GM18526 (cell line): ENCODE results near the gene KIFAP3.

Experiments
- POLR2A ChIP-seq: IDR thresholded peaks from 3 replicates; pipeline ENCODE4 v1.6.1; 2011; ENCODE audit not compliant: insufficient read length; ENCODE audit errors: extremely low read depth

The KIFAP3 gene

GRCh38 chr1:170074250-170075157, at the start of gene KIFAP3:
KIFAP3 (minus strand) TSS chr1:170074695; CDS start chr1:170074467, 228 bp downstream.
- peak; percentile 71 for TF ChIP-seq POLR2A

- no peak for TF ChIP-seq POLR2A
These were observed 47.9 kb upstream of the KIFAP3 start for GRCh38 chr1:170122366-170122765.

- TF ChIP-seq POLR2A: no peak
These were observed 40.4 kb upstream of the KIFAP3 start for GRCh38 chr1:170114906-170115305.

- TF ChIP-seq POLR2A: no peak
These were observed 23.0 kb upstream of the KIFAP3 start for GRCh38 chr1:170097449-170097948.

GRCh38 chr1:170096806-170097340, 22.4 kb upstream of the KIFAP3 start:
- no peak for TF ChIP-seq POLR2A

- no peak for TF ChIP-seq POLR2A
These were observed 21.7 kb upstream of the KIFAP3 start for GRCh38 chr1:170095976-170096748.

GRCh38 chr1:170086399-170087032, 12.0 kb upstream of the KIFAP3 start:
- no peak for TF ChIP-seq POLR2A

GRCh38 chr1:170085091-170085490, 10.6 kb upstream of the KIFAP3 start:
- TF ChIP-seq POLR2A: no peak

GRCh38 chr1:170078610-170079189, 4.2 kb upstream of the KIFAP3 start:
- TF ChIP-seq POLR2A: no peak

- no peak for TF ChIP-seq POLR2A
These were observed 3.4 kb upstream of the KIFAP3 start for GRCh38 chr1:170077926-170078325.

- no peak for TF ChIP-seq POLR2A
These were observed 1.7 kb upstream of the KIFAP3 start for GRCh38 chr1:170076199-170076598.

GRCh38 chr1:170075186-170075585, 691 bp upstream of the KIFAP3 start:
- TF ChIP-seq POLR2A: no peak

GRCh38 chr1:170073893-170074249, 624 bp downstream of the KIFAP3 start:
- TF ChIP-seq POLR2A: no peak

- TF ChIP-seq POLR2A: no peak
These were observed 3.1 kb downstream of the KIFAP3 start for GRCh38 chr1:170071378-170071777.

- TF ChIP-seq POLR2A: no peak
These were observed 5.6 kb downstream of the KIFAP3 start for GRCh38 chr1:170068923-170069322.
